SU-DHL-6 (cell line): Measurements from ENCODE around the gene FTL.

Experiments used
- H2AFZ ChIP-seq: fragments of 200-600 bp; sonication (generic); 2 replicates; pipeline ENCODE4 v1.6.1; 2014; ENCODE audit warnings: low read depth, mild to moderate bottlenecking, moderate library complexity, mixed read lengths, antibody characterized with exemption, low read length; ENCODE audit not compliant: severe bottlenecking
- H3F3A ChIP-seq: fragments of 200-600 bp; shearing (Covaris generic); 2 replicates; pipeline ENCODE4 v1.6.0; 2016; ENCODE audit warnings: antibody characterized with exemption, mild to moderate bottlenecking; ENCODE audit not compliant: insufficient read depth
- H3K27ac ChIP-seq: fragments of 200-600 bp; sonication (generic); 2 replicates; pipeline ENCODE4 v1.5.1; 2016; ENCODE audit warnings: low read depth, mild to moderate bottlenecking, low read length, moderate library complexity, mixed read lengths
- H3K27me3 ChIP-seq: fragments of 200-600 bp; sonication (generic), shearing (Covaris generic); 2 replicates; pipeline ENCODE4 v1.6.0; 2014; ENCODE audit warnings: mild to moderate bottlenecking, low read length
- H3K36me3 ChIP-seq: fragments of 200-600 bp; sonication (generic); 2 replicates; pipeline ENCODE4 v1.6.1; 2014; ENCODE audit warnings: mild to moderate bottlenecking, low read length, mixed read lengths
- H3K4me2 ChIP-seq: fragments of 300-600, 200-600 bp; shearing (Covaris generic), sonication (generic); 2 replicates; pipeline ENCODE4 v1.6.0; 2014; ENCODE audit warnings: low read length, low read depth, mild to moderate bottlenecking; ENCODE audit not compliant: poor library complexity, severe bottlenecking
- H3K4me3 ChIP-seq: fragments of 200-600 bp; sonication (generic); 2 replicates; pipeline ENCODE4 v1.5.1; 2014; ENCODE audit warnings: antibody characterized with exemption, low read length, mild to moderate bottlenecking, mixed read lengths; ENCODE audit not compliant: insufficient read depth, poor library complexity, severe bottlenecking
- H3K79me2 ChIP-seq: fragments of 200-600 bp; sonication (generic); 2 replicates; pipeline ENCODE4 v1.6.1; 2014; ENCODE audit warnings: mild to moderate bottlenecking, low read length, moderate library complexity; ENCODE audit not compliant: insufficient read depth
- H3K9ac ChIP-seq: fragments of 200-600 bp; sonication (generic); 2 replicates; pipeline ENCODE4 v1.7.0; 2014; ENCODE audit warnings: mild to moderate bottlenecking, low read length
- H3K9me2 ChIP-seq: fragments of 200-600 bp; sonication (generic); replicated peaks from 2 replicates; pipeline ENCODE4 v1.6.1; 2014; ENCODE audit warnings: low read length; ENCODE audit not compliant: insufficient read depth
- H3K9me3 ChIP-seq: fragments of 200-600 bp; sonication (generic); 2 replicates; pipeline ENCODE4 v1.6.1; 2014; ENCODE audit warnings: low read length, mixed read lengths; ENCODE audit not compliant: insufficient read depth
- H4K20me1 ChIP-seq: fragments of 200-600 bp; sonication (generic); 2 replicates; pipeline ENCODE4 v1.6.1; 2014; ENCODE audit warnings: low read depth, mild to moderate bottlenecking, antibody characterized with exemption, low read length, moderate library complexity, mixed read lengths
- EZH2phosphoT487 ChIP-seq: fragments of 200-600 bp; sonication (generic), shearing (Covaris generic); conservative IDR thresholded peaks from 2 replicates; pipeline ENCODE4 v1.6.1; 2018; ENCODE audit warnings: mild to moderate bottlenecking, antibody characterized with exemption, low read length, moderate library complexity, mixed read lengths
- TF ChIP-seq, protein P1 (sequence below): fragments of 200-600 bp; sonication (generic); IDR thresholded peaks from one replicate; pipeline ENCODE4 v1.5.1; 2017; ENCODE audit warnings: antibody characterized with exemption, mild to moderate bottlenecking, low read length, moderate library complexity; ENCODE audit not compliant: insufficient read depth, poor library complexity, severe bottlenecking

FTL gene

DNA sequence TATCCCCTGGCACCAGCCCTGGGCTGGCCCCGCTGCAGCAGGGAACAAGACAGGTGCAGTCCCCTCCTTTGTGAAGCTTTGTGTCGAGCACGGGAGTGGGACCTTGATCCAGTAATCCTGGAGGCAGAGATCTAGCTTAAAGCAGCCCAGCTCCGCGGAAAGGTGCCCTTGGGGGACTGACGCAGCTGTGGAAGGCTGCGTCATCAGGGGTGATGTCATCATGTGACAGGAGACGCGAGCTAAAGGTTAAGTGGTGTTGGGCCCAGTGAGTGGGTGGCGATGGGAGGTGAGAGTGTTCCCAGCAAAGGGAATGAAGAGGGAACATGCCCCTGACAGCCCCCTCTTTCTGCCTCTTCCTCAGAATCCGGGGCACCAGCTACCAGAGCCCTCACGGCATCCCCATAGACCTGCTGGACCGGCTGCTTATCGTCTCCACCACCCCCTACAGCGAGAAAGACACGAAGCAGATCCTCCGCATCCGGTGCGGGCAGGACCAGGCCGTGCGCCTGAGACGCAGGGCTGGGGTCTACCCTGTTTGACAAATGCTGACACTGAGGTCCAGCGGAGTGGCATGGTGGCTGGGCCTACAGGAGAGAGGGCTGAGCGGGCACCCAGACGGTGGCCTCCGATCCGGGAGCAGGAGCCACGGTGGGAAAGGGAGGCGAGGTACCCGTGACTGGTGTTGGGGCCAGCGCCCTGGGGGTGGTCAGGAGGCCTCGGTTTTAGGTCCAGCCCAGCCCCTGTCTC, 49.2 kb downstream of the FTL start:
- Histone ChIP-seq H2AFZ (no peak overlapping the region), H3F3A (no peaks in the 10 kb centered on the region), H3K27me3 (no peaks in the 10 kb centered on the region), H3K36me3 (no peaks in the 10 kb centered on the region), H3K9ac (no peak overlapping the region), H3K9me3 (no peaks in the 10 kb centered on the region), H3K9me2 (no peaks in the 10 kb centered on the region), H4K20me1 (no peaks in the 10 kb centered on the region), H3K4me2 (no peak overlapping the region), H3K4me3 (no peak overlapping the region), H3K27ac (no peak overlapping the region), H3K79me2 (no peaks in the 10 kb centered on the region)
- TF ChIP-seq EZH2phosphoT487, result no peak
- TF ChIP-seq, protein P1, sequence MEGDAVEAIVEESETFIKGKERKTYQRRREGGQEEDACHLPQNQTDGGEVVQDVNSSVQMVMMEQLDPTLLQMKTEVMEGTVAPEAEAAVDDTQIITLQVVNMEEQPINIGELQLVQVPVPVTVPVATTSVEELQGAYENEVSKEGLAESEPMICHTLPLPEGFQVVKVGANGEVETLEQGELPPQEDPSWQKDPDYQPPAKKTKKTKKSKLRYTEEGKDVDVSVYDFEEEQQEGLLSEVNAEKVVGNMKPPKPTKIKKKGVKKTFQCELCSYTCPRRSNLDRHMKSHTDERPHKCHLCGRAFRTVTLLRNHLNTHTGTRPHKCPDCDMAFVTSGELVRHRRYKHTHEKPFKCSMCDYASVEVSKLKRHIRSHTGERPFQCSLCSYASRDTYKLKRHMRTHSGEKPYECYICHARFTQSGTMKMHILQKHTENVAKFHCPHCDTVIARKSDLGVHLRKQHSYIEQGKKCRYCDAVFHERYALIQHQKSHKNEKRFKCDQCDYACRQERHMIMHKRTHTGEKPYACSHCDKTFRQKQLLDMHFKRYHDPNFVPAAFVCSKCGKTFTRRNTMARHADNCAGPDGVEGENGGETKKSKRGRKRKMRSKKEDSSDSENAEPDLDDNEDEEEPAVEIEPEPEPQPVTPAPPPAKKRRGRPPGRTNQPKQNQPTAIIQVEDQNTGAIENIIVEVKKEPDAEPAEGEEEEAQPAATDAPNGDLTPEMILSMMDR, result no peak

DNA sequence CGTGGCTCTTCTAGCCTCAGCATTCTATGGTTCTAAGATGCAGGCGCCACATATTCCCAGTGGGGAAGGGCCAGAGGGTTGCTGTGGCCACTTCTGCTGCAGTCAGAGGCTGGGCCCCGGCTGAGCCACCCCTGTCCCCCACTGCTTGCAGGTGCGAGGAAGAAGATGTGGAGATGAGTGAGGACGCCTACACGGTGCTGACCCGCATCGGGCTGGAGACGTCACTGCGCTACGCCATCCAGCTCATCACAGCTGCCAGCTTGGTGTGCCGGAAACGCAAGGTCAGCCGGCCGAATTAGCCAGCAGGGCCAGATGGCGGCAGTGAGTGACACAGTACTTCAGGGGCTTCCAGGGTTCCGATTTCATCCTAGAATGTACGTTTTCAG, 49.8 kb downstream of the FTL start:
- H3K9me2 ChIP-seq, result no peaks in the 10 kb centered on the region
- no peak overlapping the region for H3K27ac ChIP-seq
- no peaks in the 10 kb centered on the region for H3K36me3 ChIP-seq
- no peaks in the 10 kb centered on the region for H3K79me2 ChIP-seq
- no peak overlapping the region for H2AFZ ChIP-seq
- no peak overlapping the region for H3K4me2 ChIP-seq
- no peak overlapping the region for H3K4me3 ChIP-seq
- H3F3A ChIP-seq, result no peaks in the 10 kb centered on the region
- no peak for TF ChIP-seq EZH2phosphoT487
- TF ChIP-seq, protein P1, result no peak
- H3K9me3 ChIP-seq, result no peaks in the 10 kb centered on the region
- no peak overlapping the region for H3K9ac ChIP-seq
- no peaks in the 10 kb centered on the region for H3K27me3 ChIP-seq
- H4K20me1 ChIP-seq, result no peaks in the 10 kb centered on the region

DNA sequence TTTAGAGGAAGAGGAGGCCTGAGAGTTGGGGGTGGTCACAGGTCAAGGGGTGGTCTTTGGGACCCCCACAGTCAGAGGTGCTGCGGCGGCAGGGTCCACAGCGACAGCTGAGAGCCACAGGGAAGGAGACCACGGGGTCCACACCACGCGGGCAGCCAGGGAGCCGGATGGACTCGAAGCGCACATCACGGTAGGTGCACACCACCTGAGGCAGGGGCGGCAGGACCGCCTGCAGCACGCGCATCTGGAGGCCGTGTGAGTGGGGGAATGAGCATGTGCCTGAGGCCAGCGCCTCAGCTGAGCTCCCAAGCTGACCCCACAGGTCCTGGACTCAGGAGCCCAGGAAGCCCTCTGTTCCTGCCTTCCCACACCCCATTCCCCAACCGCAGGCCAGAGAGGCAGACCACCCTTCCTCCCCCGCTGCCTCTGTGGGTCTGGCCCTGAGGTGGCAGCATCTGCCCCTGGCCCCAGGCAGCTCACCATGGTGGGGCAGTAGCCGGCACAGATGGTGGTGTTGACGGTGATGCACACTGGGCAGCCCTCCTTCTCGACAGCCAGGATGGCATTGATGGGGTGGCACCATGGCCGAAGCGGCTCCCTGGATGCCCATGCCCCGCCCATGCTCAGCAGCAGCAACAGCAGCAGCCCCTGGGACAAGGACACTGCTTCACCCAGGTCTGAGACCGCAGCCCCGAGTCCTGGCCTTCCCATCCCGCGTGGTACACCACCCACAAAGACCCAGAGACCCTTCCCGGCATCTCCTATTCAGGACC, 51.1 kb downstream of the FTL start:
- TF ChIP-seq EZH2phosphoT487, result no peak
- Histone ChIP-seq H3K4me2 (no peak overlapping the region), H3K36me3 (no peaks in the 10 kb centered on the region)

More for the DNA sequence above, 51.1 kb downstream of the FTL start:
- no peaks in the 10 kb centered on the region for H3K79me2 ChIP-seq
- H3F3A ChIP-seq, result no peaks in the 10 kb centered on the region
- no peaks in the 10 kb centered on the region for H3K9me3 ChIP-seq
- no peaks in the 10 kb centered on the region for H3K27me3 ChIP-seq
- no peak overlapping the region for H3K9ac ChIP-seq
- no peak overlapping the region for H3K4me3 ChIP-seq
- no peaks in the 10 kb centered on the region for H4K20me1 ChIP-seq
- H3K9me2 ChIP-seq, result no peaks in the 10 kb centered on the region
- no peak overlapping the region for H2AFZ ChIP-seq
- no peak overlapping the region for H3K27ac ChIP-seq
